PFSK-1 (cell line): ENCODE measurements around the gene ITGAX.

ENCODE experiments used
- FOXP2 ChIP-seq: optimal IDR thresholded peaks from 2 replicates; pipeline ENCODE3; 2011; ENCODE audit warnings: borderline replicate concordance, control low read depth, inconsistent platforms; ENCODE audit not compliant: insufficient read depth; ENCODE audit errors: extremely low read length, extremely low read depth
- POLR2AphosphoS5 ChIP-seq: IDR thresholded peaks from 2 replicates; pipeline ENCODE4 v1.6.1; 2012; ENCODE audit warnings: low read depth, mild to moderate bottlenecking, control low read depth, low read length, moderate library complexity
- SIN3A ChIP-seq: IDR thresholded peaks from 2 replicates; pipeline ENCODE4 v1.6.1; 2012; ENCODE audit warnings: mild to moderate bottlenecking, low read length, moderate library complexity, borderline replicate concordance; ENCODE audit not compliant: insufficient read depth
- TAF1 ChIP-seq: IDR thresholded peaks from 2 replicates; pipeline ENCODE4 v1.6.1; 2012; ENCODE audit warnings: low read length, control low read depth, borderline replicate concordance; ENCODE audit not compliant: insufficient read depth
- TF ChIP-seq, protein P1 (sequence below), 2 experiments: IDR thresholded peaks; 2 replicates each; pipeline versions ENCODE4 v1.6.1 to v1.8.0; 2011 to 2012; ENCODE audit warnings: low read depth in 2 of 2, low read length in 2 of 2, control low read depth in 1 of 2, inconsistent platforms in 1 of 2, mild to moderate bottlenecking in 1 of 2, moderate library complexity in 1 of 2; ENCODE audit not compliant: insufficient read depth in 1 of 2

ITGAX gene

DNA sequence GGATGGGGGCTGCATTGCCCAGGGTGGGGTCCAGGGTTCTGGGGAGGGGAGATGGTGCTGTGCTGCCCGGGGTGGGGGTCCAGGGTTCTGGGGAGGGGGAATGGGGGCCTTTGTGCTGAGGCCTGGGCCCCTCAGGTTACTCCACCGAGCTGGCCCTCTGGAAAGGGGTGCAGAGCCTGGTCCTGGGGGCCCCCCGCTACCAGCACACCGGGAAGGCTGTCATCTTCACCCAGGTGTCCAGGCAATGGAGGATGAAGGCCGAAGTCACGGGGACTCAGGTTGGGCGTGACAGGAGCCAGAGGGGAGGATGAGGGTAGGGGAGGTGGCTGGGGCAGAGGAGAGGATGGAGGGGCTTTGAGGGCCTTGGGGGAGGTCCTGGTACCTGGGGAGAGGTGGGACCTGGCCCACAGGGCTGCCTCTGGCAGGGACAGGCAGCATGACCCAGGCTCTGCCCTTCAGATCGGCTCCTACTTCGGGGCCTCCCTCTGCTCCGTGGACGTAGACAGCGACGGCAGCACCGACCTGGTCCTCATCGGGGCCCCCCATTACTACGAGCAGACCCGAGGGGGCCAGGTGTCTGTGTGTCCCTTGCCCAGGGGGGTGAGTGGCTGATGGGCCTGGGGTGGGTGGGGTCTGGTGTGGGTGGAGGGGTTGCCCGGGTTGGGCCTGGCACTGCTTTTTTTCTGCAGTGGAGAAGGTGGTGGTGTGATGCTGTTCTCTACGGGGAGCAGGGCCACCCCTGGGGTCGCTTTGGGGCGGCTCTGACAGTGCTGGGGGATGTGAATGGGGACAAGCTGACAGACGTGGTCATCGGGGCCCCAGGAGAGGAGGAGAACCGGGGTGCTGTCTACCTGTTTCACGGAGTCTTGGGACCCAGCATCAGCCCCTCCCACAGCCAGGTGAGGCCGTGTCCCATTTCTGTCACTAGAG is 7.8 kb downstream of the ITGAX start:
- TF ChIP-seq FOXP2 (no peak), TAF1 (no peak), SIN3A (no peak), POLR2AphosphoS5 (no peak)
- TF ChIP-seq, protein P1, sequence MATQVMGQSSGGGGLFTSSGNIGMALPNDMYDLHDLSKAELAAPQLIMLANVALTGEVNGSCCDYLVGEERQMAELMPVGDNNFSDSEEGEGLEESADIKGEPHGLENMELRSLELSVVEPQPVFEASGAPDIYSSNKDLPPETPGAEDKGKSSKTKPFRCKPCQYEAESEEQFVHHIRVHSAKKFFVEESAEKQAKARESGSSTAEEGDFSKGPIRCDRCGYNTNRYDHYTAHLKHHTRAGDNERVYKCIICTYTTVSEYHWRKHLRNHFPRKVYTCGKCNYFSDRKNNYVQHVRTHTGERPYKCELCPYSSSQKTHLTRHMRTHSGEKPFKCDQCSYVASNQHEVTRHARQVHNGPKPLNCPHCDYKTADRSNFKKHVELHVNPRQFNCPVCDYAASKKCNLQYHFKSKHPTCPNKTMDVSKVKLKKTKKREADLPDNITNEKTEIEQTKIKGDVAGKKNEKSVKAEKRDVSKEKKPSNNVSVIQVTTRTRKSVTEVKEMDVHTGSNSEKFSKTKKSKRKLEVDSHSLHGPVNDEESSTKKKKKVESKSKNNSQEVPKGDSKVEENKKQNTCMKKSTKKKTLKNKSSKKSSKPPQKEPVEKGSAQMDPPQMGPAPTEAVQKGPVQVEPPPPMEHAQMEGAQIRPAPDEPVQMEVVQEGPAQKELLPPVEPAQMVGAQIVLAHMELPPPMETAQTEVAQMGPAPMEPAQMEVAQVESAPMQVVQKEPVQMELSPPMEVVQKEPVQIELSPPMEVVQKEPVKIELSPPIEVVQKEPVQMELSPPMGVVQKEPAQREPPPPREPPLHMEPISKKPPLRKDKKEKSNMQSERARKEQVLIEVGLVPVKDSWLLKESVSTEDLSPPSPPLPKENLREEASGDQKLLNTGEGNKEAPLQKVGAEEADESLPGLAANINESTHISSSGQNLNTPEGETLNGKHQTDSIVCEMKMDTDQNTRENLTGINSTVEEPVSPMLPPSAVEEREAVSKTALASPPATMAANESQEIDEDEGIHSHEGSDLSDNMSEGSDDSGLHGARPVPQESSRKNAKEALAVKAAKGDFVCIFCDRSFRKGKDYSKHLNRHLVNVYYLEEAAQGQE (IDR thresholded peaks at IDR 0.05; ENCODE audit: insufficient read depth in 1 of 2, low read depth in 2 of 2, low read length in 2 of 2): no peak

DNA sequence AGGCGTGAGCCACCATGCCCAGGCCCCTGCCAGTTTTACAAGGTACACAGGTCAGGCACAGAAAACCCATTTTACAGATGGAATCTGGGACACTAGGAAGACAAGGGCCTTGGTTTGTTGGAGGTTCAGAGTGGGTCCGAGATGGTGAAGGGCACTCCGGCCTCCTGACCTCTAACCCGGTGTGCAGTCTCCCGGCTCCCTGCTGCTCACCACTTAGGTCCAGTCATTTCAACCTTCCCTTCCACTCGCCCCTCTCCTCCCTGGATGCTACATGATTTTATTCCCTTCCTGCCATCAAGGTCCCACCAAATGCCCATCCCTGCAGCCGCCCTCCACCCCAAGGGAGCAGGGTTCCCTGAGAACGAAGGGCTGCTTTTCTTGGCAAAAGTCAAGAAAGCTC is 8.7 kb downstream of the ITGAX start:
- TF ChIP-seq POLR2AphosphoS5: no peak
- no peak for TF ChIP-seq TAF1
- no peak for TF ChIP-seq SIN3A
- TF ChIP-seq FOXP2: no peak
- TF ChIP-seq, protein P1 (IDR thresholded peaks at IDR 0.05; ENCODE audit: insufficient read depth in 1 of 2, low read depth in 2 of 2, low read length in 2 of 2): no peak

DNA sequence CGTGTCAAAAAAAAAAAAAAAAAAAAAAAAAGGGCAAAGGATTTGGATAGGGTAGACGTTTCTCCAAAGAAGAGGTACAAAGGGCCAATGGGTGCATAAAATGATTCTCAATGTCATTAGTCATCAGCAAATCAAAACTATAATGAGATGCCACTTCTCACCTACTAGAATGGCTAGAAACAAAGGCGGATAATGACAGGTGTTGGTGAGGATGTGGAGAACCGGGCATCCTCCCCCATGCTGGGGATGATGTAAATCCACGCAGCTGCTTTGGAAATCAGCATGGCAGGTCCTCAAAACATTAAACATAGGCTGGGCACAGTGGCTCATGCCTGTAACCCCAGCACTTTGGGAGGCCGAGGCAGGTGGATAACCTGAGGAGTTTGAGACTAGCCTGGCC is 9.4 kb downstream of the ITGAX start:
- no peak for TF ChIP-seq POLR2AphosphoS5

DNA sequence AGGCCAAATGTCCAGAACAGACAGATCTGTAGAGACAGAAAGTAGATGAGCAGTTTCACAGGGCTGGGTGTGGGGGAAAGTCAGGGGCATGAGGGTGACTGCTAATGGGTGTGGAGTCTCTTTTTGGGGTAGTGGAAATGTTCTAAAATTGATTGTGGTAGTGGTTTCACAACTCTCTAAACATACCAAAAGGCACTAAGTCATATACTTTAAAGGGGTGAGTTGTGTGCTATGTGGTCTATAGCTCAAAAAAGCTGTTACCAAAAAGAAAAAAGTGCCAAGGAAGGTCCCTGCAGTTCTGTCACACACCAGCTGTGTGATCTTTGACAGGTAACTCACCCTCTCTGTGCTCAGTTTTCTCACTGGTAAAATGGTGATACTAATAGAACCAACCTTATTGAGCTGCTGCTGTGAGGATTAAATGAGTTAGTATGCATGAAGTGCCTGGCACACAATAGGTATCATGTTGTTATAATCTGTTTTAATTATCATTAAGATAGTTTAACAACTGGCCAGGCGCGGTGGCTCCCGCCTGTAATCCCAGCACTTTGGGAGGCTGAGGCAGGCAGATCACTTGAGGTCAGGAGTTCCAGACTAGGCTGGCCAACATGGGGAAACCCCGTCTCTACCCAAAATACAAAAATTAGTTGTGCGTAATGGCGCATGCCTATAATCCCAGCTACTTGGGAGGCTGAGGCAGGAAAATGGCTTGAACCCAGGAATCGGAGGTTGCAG is 10.3 kb downstream of the ITGAX start:
- TF ChIP-seq FOXP2 (no peak), SIN3A (no peak), TAF1 (no peak), POLR2AphosphoS5 (no peak)
- TF ChIP-seq, protein P1 (IDR thresholded peaks at IDR 0.05; ENCODE audit: insufficient read depth in 1 of 2, low read depth in 2 of 2, low read length in 2 of 2): no peak

- TF ChIP-seq TAF1 (no peak), FOXP2 (no peak), SIN3A (no peak), POLR2AphosphoS5 (no peak)
- TF ChIP-seq, protein P1 (IDR thresholded peaks at IDR 0.05; ENCODE audit: insufficient read depth in 1 of 2, low read depth in 2 of 2, low read length in 2 of 2): no peak
Measured at GRCh38 chr16:31367853-31368252, 12.9 kb downstream of the ITGAX start.
